HepG2 (cell line): ENCODE data around the gene PSENEN. TPM values are rescaled to one million over a fixed set of nuclear protein-coding genes. Genes with fewer than 3 reads are reported as not detected.

ENCODE experiments used
- ADNP ChIP-seq: sonication (generic); formaldehyde crosslinking; IDR thresholded peaks from 2 replicates; pipeline ENCODE4 v1.4.0; 2020; ENCODE audit warnings: missing genetic modification reagents
- ARID5B ChIP-seq: IDR thresholded peaks from 2 replicates; pipeline ENCODE4 v1.4.0; 2020; ENCODE audit warnings: mild to moderate bottlenecking, missing genetic modification reagents
- FOXK2 ChIP-seq: fragments of 450-650 bp; IDR thresholded peaks from 2 replicates; pipeline ENCODE4 v1.6.1; 2016
- SNRNP70 ChIP-seq: fragments of 200-400 bp; formaldehyde crosslinking; IDR thresholded peaks from 2 replicates; pipeline ENCODE4 v1.6.1; 2017; ENCODE audit warnings: mild to moderate bottlenecking, low read depth, low read length, moderate library complexity
- TBX2 ChIP-seq: sonication (generic); formaldehyde crosslinking; IDR thresholded peaks from 2 replicates; pipeline ENCODE4 v1.5.0; 2020; ENCODE audit warnings: missing genetic modification reagents, mild to moderate bottlenecking, borderline replicate concordance
- TGIF2 ChIP-seq: IDR thresholded peaks from 2 replicates; pipeline ENCODE4 v1.6.1; 2016; ENCODE audit warnings: control low read depth, missing compliant biosample characterization
- USF2 ChIP-seq, 2 experiments: sonication (generic) in 1 of 2; formaldehyde crosslinking in 1 of 2; IDR thresholded peaks; 2 replicates each; pipeline versions ENCODE4 v1.5.1 to v1.6.1; 2011 to 2020; ENCODE audit warnings: borderline replicate concordance in 1 of 2, low read depth in 1 of 2, low read length in 1 of 2, mild to moderate bottlenecking in 1 of 2, missing genetic modification reagents in 1 of 2, moderate library complexity in 1 of 2
- ZNF367 ChIP-seq: sonication (generic); formaldehyde crosslinking; IDR thresholded peaks from 2 replicates; pipeline ENCODE4 v1.4.0; 2020; ENCODE audit warnings: missing genetic modification reagents, borderline replicate concordance
- ZNF383 ChIP-seq: sonication (generic); formaldehyde crosslinking; IDR thresholded peaks from 2 replicates; pipeline ENCODE4 v1.4.0; 2020; ENCODE audit warnings: missing genetic modification reagents, mild to moderate bottlenecking, borderline replicate concordance
- ZNF569 ChIP-seq: sonication (generic); formaldehyde crosslinking; IDR thresholded peaks from 2 replicates; pipeline ENCODE4 v1.5.0; 2020; ENCODE audit warnings: mild to moderate bottlenecking, missing genetic modification reagents, moderate library complexity, borderline replicate concordance
- ZNF713 ChIP-seq: sonication (generic); formaldehyde crosslinking; IDR thresholded peaks from 2 replicates; pipeline ENCODE4 v1.4.0; 2020; ENCODE audit warnings: mild to moderate bottlenecking, missing genetic modification reagents
- ZNF782 ChIP-seq: sonication (generic); formaldehyde crosslinking; IDR thresholded peaks from 2 replicates; pipeline ENCODE4 v1.4.0; 2020; ENCODE audit warnings: missing genetic modification reagents, mild to moderate bottlenecking, borderline replicate concordance
- polyA plus RNA-seq, 8 experiments: library from polyadenylated mRNA; depleted of rRNA in 3 of 8; stranded (reverse) in 7 of 8; unstranded in 1 of 8; fragments of >200 nt; fragmentation: Illumina TruSeq in 4 of 8; extraction: Trizol in 4 of 8; gene quantifications; 2 replicates each; pipeline versions ENCODE4 v1.2.1 to v1.2.3, GENCODE V29; 2011 to 2016; ENCODE audit warnings: low read depth in 4 of 8, missing spikeins in 1 of 8, mixed read lengths in 1 of 8; ENCODE audit not compliant: insufficient read depth in 1 of 8
- total RNA-seq, 5 experiments: library from RNA; depleted of rRNA; stranded (reverse); fragments of >200 nt; fragmentation: Illumina TruSeq; extraction: Trizol; gene quantifications; 2 replicates each; pipeline ENCODE4 v1.2.3, GENCODE V29; 2016; ENCODE audit warnings: low read depth in 1 of 5
- TF ChIP-seq, protein P1 (sequence below): sonication (generic); formaldehyde crosslinking; IDR thresholded peaks from 2 replicates; pipeline ENCODE4 v1.4.0; 2020; ENCODE audit warnings: missing genetic modification reagents
- TF ChIP-seq, protein P2 (sequence below): sonication (generic); formaldehyde crosslinking; IDR thresholded peaks from 2 replicates; pipeline ENCODE4 v1.5.0; 2020; ENCODE audit warnings: missing genetic modification reagents
- TF ChIP-seq, protein P3 (sequence below): sonication (generic); formaldehyde crosslinking; IDR thresholded peaks from 2 replicates; pipeline ENCODE4 v1.5.1; 2020; ENCODE audit warnings: missing genetic modification reagents, mild to moderate bottlenecking, borderline replicate concordance
- TF ChIP-seq, protein P4 (sequence below): sonication (generic); formaldehyde crosslinking; conservative IDR thresholded peaks from 2 replicates; pipeline ENCODE4 v1.8.0; 2022; ENCODE audit warnings: missing genetic modification reagents

PSENEN gene
- total and polyA plus RNA-seq, 2 of the 13 experiments (the other 11 are each of a cell fraction or from before 2014, with no cell fraction given): 16.9 to 34.2 TPM

DNA sequence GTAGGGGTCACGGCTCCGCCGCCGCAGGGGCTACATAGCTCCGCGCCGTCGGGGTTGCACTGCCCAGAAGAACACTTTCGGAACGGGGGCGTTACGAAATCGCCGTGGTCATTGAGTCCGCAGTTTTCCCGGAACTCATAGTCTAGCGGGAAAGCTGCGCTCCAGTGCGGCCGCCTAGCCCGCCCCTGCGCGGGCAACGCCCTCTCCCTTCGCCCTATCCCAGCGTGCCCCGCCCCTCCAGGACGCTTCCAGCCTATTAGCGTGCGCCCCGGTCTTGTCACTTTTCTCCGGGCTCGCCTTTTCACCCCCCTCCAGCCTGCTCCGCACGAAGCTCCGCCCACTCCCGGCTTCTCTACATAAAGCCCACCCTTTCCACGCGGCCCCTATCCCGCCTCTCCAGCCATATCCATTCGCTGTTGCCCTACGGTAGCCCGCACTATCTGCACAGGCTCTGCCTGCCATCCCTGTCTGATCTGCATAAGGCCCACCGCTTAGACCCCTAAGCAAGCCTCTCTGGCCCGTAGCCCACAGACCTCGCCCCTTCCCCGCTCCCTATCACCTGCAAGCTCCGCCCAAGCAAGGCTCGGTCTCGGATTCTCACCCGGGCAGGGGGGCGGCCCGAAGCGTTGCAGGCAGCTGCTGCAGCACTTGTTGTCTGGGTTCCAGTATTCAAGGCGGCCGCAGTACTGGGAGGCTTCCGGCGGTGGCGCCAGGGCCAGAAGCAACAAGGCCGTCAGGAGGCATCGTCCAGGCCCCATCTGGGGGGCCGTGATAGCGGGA, 4.8 kb upstream of the PSENEN start (continued):
- no peak for TF ChIP-seq USF2 (IDR thresholded peaks at IDR 0.05; ENCODE audit: low read depth, low read length)
- TF ChIP-seq USF2 (CRISPR knock-in tag; IDR thresholded peaks at IDR 0.05; ENCODE audit: borderline replicate concordance): peak; percentile 43; the same call in 1 of the 2 replicates
- no peak for TF ChIP-seq ZNF569
- peak; percentile 5; the same call in 1 of the 2 replicates for TF ChIP-seq FOXK2
- peak; percentile 43; the same call in 1 of the 2 replicates for TF ChIP-seq TBX2 (CRISPR knock-in tag)
- TF ChIP-seq, protein P1, sequence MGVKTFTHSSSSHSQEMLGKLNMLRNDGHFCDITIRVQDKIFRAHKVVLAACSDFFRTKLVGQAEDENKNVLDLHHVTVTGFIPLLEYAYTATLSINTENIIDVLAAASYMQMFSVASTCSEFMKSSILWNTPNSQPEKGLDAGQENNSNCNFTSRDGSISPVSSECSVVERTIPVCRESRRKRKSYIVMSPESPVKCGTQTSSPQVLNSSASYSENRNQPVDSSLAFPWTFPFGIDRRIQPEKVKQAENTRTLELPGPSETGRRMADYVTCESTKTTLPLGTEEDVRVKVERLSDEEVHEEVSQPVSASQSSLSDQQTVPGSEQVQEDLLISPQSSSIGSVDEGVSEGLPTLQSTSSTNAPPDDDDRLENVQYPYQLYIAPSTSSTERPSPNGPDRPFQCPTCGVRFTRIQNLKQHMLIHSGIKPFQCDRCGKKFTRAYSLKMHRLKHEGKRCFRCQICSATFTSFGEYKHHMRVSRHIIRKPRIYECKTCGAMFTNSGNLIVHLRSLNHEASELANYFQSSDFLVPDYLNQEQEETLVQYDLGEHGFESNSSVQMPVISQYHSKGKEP (CRISPR knock-in tag): 0 out of 2 replicates have a peak, but pooled peaks have one; percentile 47
- TF ChIP-seq, protein P2, sequence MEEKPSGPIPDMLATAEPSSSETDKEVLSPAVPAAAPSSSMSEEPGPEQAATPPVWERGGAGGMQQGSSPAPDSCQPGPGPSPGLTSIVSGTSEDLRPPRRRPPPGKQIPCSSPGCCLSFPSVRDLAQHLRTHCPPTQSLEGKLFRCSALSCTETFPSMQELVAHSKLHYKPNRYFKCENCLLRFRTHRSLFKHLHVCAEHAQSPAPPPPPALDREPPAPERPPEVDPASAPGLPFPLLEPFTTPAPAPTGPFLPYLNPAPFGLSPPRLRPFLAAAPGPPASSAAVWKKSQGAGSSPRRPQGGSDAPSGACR (CRISPR knock-in tag): no peak; the same call in 1 of the 2 replicates
- no peak for TF ChIP-seq SNRNP70
- TF ChIP-seq ADNP (CRISPR knock-in tag): no peak
- TF ChIP-seq ZNF367: no peak
- TF ChIP-seq ZNF713 (CRISPR knock-in tag): 0 out of 2 replicates have a peak, but pooled peaks have one; percentile 58
- TF ChIP-seq, protein P3, sequence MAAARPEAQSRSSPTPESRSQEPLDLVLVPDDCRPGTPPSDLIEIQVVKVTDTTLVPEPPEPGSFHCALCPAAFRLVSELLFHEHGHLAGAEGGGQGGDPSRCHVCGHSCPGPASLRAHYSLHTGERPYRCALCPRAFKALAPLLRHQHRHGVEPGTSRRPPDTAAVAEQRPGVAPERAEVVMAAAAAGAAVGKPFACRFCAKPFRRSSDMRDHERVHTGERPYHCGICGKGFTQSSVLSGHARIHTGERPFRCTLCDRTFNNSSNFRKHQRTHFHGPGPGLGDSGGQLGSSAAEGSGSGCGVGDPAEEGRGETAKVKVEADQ (CRISPR knock-in tag): no peak
- TF ChIP-seq ZNF383 (CRISPR knock-in tag): no peak
- TF ChIP-seq TGIF2 (CRISPR knock-in tag): peak; percentile 44; the same call in 1 of the 2 replicates
- TF ChIP-seq, protein P4, sequence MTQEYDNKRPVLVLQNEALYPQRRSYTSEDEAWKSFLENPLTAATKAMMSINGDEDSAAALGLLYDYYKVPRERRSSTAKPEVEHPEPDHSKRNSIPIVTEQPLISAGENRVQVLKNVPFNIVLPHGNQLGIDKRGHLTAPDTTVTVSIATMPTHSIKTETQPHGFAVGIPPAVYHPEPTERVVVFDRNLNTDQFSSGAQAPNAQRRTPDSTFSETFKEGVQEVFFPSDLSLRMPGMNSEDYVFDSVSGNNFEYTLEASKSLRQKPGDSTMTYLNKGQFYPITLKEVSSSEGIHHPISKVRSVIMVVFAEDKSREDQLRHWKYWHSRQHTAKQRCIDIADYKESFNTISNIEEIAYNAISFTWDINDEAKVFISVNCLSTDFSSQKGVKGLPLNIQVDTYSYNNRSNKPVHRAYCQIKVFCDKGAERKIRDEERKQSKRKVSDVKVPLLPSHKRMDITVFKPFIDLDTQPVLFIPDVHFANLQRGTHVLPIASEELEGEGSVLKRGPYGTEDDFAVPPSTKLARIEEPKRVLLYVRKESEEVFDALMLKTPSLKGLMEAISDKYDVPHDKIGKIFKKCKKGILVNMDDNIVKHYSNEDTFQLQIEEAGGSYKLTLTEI: no peak
- TF ChIP-seq ZNF782 (CRISPR knock-in tag): no peak
- TF ChIP-seq ARID5B (CRISPR knock-in tag): peak; percentile 11; the same call in 1 of the 2 replicates
